GM23338 (cell line): ENCODE measurements around the gene RPH3AL. TPM values are rescaled to one million over a fixed set of nuclear protein-coding genes. Genes with fewer than 3 reads are reported as not detected.

Source experiments
- ATAC-seq: fragments of 200-7000 bp; cut with Tn5 transposase; 3 replicates; pipeline ENCODE4 v1.9.1; 2020
- DNase-seq: peaks from one replicate; pipeline ENCODE4 v3.0.0-alpha.2; 2015; ENCODE audit warnings: low spot score
- H2AFZ ChIP-seq: fragments of 200-600 bp; sonication (generic); 2 replicates; pipeline ENCODE4 v1.8.0; 2016; ENCODE audit warnings: antibody characterized with exemption, mild to moderate bottlenecking, moderate library complexity
- H3F3A ChIP-seq: fragments of 200-600 bp; sonication (generic); replicated peaks from 2 replicates; pipeline ENCODE4 v1.8.0; 2017; ENCODE audit warnings: antibody characterized with exemption, mixed run types, low read depth
- H3K27ac ChIP-seq: fragments of 200-600 bp; sonication (generic); 2 replicates; pipeline ENCODE4 v1.6.1; 2016; ENCODE audit warnings: low read depth
- H3K27me3 ChIP-seq: fragments of 200-600 bp; sonication (generic); 2 replicates; pipeline ENCODE4 v1.8.0; 2016; ENCODE audit warnings: mild to moderate bottlenecking, mixed run types, moderate library complexity; ENCODE audit not compliant: insufficient read depth
- H3K36me3 ChIP-seq: fragments of 200-600 bp; sonication (generic); 2 replicates; pipeline ENCODE4 v1.8.0; 2016; ENCODE audit warnings: mild to moderate bottlenecking; ENCODE audit not compliant: insufficient read depth
- H3K4me1 ChIP-seq: fragments of 200-600 bp; sonication (generic); 2 replicates; pipeline ENCODE4 v1.8.0; 2016; ENCODE audit warnings: mild to moderate bottlenecking, moderate library complexity; ENCODE audit not compliant: insufficient read depth
- H3K4me2 ChIP-seq: fragments of 200-600 bp; sonication (generic); 2 replicates; pipeline ENCODE4 v1.7.1; 2017; ENCODE audit warnings: mixed run types
- H3K4me3 ChIP-seq: fragments of 200-600 bp; sonication (generic); 2 replicates; pipeline ENCODE4 v1.6.1; 2016; ENCODE audit warnings: mixed run types
- H3K79me2 ChIP-seq: fragments of 200-600 bp; sonication (generic); replicated peaks from 2 replicates; pipeline ENCODE4 v1.8.0; 2017; ENCODE audit warnings: mild to moderate bottlenecking; ENCODE audit not compliant: insufficient read depth
- H3K9me2 ChIP-seq: fragments of 200-600 bp; sonication (generic); 2 replicates; pipeline ENCODE4 v1.8.0; 2017; ENCODE audit not compliant: insufficient read depth
- H4K20me1 ChIP-seq: fragments of 200-600 bp; sonication (generic); replicated peaks from 2 replicates; pipeline ENCODE4 v1.8.0; 2017; ENCODE audit warnings: mild to moderate bottlenecking; ENCODE audit not compliant: insufficient read depth
- H3K27ac Mint-ChIP-seq: 2 replicates; pipeline ENCODE4 v1.8.0; 2020; ENCODE audit warnings: inconsistent platforms, mild to moderate bottlenecking, moderate library complexity, mixed read lengths
- H3K27me3 Mint-ChIP-seq: 3 replicates; pipeline ENCODE4 v1.8.0; 2022; ENCODE audit warnings: low read depth, mild to moderate bottlenecking, moderate library complexity, mixed read lengths, inconsistent platforms; ENCODE audit not compliant: insufficient read depth, poor library complexity
- H3K36me3 Mint-ChIP-seq: 3 replicates; pipeline ENCODE4 v1.8.0; 2021; ENCODE audit warnings: low read depth, mild to moderate bottlenecking, inconsistent platforms, moderate library complexity, mixed read lengths
- H3K4me1 Mint-ChIP-seq: 3 replicates; pipeline ENCODE4 v1.8.0; 2020; ENCODE audit warnings: mild to moderate bottlenecking, inconsistent platforms, mixed read lengths
- H3K4me3 Mint-ChIP-seq: 3 replicates; pipeline ENCODE4 v1.8.0; 2021; ENCODE audit warnings: moderate library complexity, mild to moderate bottlenecking, inconsistent platforms, mixed read lengths
- H3K9me3 Mint-ChIP-seq: 3 replicates; pipeline ENCODE4 v1.8.0; 2020; ENCODE audit warnings: moderate library complexity, mild to moderate bottlenecking, inconsistent platforms, mixed read lengths
- NANOG ChIP-seq: IDR thresholded peaks from 2 replicates; pipeline ENCODE4 v1.6.1; 2016; ENCODE audit warnings: antibody characterized with exemption, borderline replicate concordance
- POLR2AphosphoS5 ChIP-seq: IDR thresholded peaks from 2 replicates; pipeline ENCODE4 v1.6.1; 2016; ENCODE audit warnings: antibody characterized with exemption, low read depth
- STAT1 ChIP-seq: IDR thresholded peaks from one replicate; pipeline ENCODE4 v1.6.1; 2016; ENCODE audit warnings: antibody characterized with exemption; ENCODE audit not compliant: unreplicated experiment
- polyA plus RNA-seq: library from polyadenylated mRNA; unstranded; fragments of >200 nt; fragmentation: Nextera tagmentation; extraction: Ambion mirVana; gene quantifications from 2 replicates; pipeline ENCODE4 v1.2.1, GENCODE V29; 2016
- total RNA-seq: library from RNA; depleted of rRNA; stranded (reverse); fragments of >200 nt; shearing (Covaris generic); gene quantifications from 2 replicates; pipeline ENCODE4 v1.2.3, GENCODE V29; 2014
- TF ChIP-seq, protein P1 (sequence below): fragments of 250-450 bp; sonication (Bioruptor Pico); IDR thresholded peaks from 2 replicates; pipeline ENCODE4 v1.5.0; 2020; ENCODE audit warnings: mild to moderate bottlenecking, moderate library complexity

RPH3AL gene
- total and polyA plus RNA-seq, 2 experiments from 2014 or later, result 2.7 to 6.3 TPM

GRCh38 chr17:219696-220095 lies 132.9 kb downstream of the RPH3AL start (continued):
- TF ChIP-seq STAT1, result no peak
- no peak for TF ChIP-seq NANOG

DNA sequence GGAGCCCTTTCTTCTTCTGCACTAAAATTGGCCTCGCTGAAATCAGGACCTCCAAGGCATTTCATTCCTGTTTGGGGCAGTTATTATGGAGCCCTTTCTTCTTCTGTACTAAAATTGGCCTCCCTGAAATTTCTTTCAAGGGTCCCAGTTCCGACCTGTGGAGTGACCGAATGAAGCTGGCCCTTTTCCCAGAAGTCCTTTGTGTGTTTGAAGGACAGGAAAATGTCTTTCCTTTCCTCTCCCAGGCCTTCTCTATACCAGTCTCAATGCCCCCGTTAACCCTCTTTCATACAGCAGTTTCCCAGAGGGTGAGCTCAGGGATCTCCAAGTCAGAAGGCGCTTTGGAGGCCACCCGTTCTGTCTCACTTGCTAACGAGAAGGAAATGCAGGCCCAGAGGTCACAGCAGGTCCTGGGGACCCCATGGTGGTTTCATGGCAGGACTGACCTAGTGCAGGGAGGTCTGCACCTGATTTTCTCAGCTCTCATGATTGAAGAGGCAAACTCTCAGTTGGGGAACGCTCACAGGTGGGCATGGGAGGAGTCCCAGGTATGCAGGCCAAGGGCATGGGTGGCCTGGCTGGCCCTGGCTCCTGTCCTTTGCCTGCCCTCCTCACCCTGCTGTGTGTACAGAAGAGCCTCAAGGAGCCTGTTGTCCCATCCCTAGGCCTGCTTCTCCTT lies 134.0 kb downstream of the RPH3AL start:
- ATAC-seq, result no peak
- H3K79me2 ChIP-seq, result no peaks in the 10 kb centered on the region
- Mint-ChIP-seq H3K9me3 (no peaks in the 10 kb centered on the region; the same call in 2 of the 3 replicates), H3K4me1 (peaks cover 4% of the 10 kb centered on the region; the same call in 1 of the 3 replicates), H3K4me3 (no peak overlapping the region), H3K27me3 (peaks cover 4% of the 10 kb centered on the region), H3K27ac (no peak overlapping the region), H3K36me3 (peaks cover 7% of the 10 kb centered on the region; the same call in 1 of the 3 replicates)
- H3K36me3 ChIP-seq, result no peaks in the 10 kb centered on the region
- H3K9me2 ChIP-seq, result peaks cover 4% of the 10 kb centered on the region; the same call in 1 of the 2 replicates
- no peaks in the 10 kb centered on the region for H3F3A ChIP-seq
- DNase-seq, result no peak
- H3K27me3 ChIP-seq, result no peaks in the 10 kb centered on the region
- H3K4me1 ChIP-seq, result peaks cover 9% of the 10 kb centered on the region
- H4K20me1 ChIP-seq, result no peaks in the 10 kb centered on the region
- TF ChIP-seq POLR2AphosphoS5, result no peak
- H2AFZ ChIP-seq, result no peak overlapping the region
- no peak overlapping the region for H3K27ac ChIP-seq
- no peak overlapping the region for H3K4me3 ChIP-seq
- no peak overlapping the region for H3K4me2 ChIP-seq

DNA sequence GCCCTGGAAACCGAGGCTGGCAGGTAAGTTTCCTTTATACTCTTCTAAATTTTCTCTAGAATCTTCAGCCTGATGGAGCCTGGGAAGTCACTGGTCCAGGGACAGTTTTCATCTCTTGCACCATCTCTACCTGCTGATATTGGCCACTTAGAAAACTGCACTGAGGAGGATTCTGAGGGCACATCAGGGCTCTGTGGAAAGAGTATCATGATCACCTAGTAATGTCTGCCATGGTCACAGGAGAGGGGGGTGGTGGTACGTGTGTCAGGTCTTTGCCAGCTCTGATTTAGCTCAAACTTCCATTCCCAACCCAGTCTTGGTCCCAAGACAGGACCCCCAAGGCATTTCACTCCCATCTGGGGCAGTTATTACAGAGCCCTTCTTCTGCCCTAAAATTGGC lies 136.0 kb downstream of the RPH3AL start:
- Mint-ChIP-seq H3K36me3 (peaks cover 18% of the 10 kb centered on the region; the same call in 2 of the 3 replicates), H3K4me3 (no peak overlapping the region), H3K9me3 (no peaks in the 10 kb centered on the region; the same call in 2 of the 3 replicates), H3K27me3 (peaks cover 4% of the 10 kb centered on the region), H3K27ac (no peak overlapping the region), H3K4me1 (peaks cover 4% of the 10 kb centered on the region; the same call in 1 of the 3 replicates)
- no peaks in the 10 kb centered on the region for H3F3A ChIP-seq
- H3K4me3 ChIP-seq, result no peak overlapping the region
- H3K4me2 ChIP-seq, result no peak overlapping the region
- H3K9me2 ChIP-seq, result peaks cover 4% of the 10 kb centered on the region; the same call in 1 of the 2 replicates
- H3K27ac ChIP-seq, result no peak overlapping the region
- TF ChIP-seq NANOG, result no peak
- TF ChIP-seq, protein P1, sequence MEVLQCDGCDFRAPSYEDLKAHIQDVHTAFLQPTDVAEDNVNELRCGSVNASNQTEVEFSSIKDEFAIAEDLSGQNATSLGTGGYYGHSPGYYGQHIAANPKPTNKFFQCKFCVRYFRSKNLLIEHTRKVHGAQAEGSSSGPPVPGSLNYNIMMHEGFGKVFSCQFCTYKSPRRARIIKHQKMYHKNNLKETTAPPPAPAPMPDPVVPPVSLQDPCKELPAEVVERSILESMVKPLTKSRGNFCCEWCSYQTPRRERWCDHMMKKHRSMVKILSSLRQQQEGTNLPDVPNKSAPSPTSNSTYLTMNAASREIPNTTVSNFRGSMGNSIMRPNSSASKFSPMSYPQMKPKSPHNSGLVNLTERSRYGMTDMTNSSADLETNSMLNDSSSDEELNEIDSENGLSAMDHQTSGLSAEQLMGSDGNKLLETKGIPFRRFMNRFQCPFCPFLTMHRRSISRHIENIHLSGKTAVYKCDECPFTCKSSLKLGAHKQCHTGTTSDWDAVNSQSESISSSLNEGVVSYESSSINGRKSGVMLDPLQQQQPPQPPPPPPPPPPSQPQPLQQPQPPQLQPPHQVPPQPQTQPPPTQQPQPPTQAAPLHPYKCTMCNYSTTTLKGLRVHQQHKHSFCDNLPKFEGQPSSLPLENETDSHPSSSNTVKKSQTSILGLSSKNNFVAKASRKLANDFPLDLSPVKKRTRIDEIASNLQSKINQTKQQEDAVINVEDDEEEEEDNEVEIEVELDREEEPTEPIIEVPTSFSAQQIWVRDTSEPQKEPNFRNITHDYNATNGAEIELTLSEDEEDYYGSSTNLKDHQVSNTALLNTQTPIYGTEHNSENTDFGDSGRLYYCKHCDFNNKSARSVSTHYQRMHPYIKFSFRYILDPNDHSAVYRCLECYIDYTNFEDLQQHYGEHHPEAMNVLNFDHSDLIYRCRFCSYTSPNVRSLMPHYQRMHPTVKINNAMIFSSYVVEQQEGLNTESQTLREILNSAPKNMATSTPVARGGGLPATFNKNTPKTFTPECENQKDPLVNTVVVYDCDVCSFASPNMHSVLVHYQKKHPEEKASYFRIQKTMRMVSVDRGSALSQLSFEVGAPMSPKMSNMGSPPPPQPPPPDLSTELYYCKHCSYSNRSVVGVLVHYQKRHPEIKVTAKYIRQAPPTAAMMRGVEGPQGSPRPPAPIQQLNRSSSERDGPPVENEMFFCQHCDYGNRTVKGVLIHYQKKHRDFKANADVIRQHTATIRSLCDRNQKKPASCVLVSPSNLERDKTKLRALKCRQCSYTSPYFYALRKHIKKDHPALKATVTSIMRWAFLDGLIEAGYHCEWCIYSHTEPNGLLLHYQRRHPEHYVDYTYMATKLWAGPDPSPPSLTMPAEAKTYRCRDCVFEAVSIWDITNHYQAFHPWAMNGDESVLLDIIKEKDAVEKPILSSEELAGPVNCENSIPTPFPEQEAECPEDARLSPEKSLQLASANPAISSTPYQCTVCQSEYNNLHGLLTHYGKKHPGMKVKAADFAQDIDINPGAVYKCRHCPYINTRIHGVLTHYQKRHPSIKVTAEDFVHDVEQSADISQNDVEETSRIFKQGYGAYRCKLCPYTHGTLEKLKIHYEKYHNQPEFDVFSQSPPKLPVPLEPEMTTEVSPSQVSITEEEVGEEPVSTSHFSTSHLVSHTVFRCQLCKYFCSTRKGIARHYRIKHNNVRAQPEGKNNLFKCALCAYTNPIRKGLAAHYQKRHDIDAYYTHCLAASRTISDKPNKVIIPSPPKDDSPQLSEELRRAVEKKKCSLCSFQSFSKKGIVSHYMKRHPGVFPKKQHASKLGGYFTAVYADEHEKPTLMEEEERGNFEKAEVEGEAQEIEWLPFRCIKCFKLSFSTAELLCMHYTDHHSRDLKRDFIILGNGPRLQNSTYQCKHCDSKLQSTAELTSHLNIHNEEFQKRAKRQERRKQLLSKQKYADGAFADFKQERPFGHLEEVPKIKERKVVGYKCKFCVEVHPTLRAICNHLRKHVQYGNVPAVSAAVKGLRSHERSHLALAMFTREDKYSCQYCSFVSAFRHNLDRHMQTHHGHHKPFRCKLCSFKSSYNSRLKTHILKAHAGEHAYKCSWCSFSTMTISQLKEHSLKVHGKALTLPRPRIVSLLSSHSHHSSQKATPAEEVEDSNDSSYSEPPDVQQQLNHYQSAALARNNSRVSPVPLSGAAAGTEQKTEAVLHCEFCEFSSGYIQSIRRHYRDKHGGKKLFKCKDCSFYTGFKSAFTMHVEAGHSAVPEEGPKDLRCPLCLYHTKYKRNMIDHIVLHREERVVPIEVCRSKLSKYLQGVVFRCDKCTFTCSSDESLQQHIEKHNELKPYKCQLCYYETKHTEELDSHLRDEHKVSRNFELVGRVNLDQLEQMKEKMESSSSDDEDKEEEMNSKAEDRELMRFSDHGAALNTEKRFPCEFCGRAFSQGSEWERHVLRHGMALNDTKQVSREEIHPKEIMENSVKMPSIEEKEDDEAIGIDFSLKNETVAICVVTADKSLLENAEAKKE (CRISPR knock-in tag), result no peak
- TF ChIP-seq STAT1, result no peak
- no peak for DNase-seq
- no peaks in the 10 kb centered on the region for H3K36me3 ChIP-seq
- peaks cover 9% of the 10 kb centered on the region for H3K4me1 ChIP-seq
- H3K27me3 ChIP-seq, result no peaks in the 10 kb centered on the region
- peak overlapping the region; percentile 100 for H2AFZ ChIP-seq
- no peaks in the 10 kb centered on the region for H4K20me1 ChIP-seq
- ATAC-seq, result no peak
- H3K79me2 ChIP-seq, result no peaks in the 10 kb centered on the region
